Stimulated activated CD8-positive, alpha-beta memory T cell treated with anti-CD3 and anti-CD28 coated beads, Interleukin-7, amount 100 ng/mL, for 1 hour (primary cell): ENCODE data around the gene NUDT4B.
"Not testable (repeated sequence)": the region's sequence is repeated elsewhere in the genome, so short reads cannot be mapped to it uniquely, and the experiment has no call there.

Experiments
- DNase-seq, 2 donors: peaks; one replicate each; pipeline ENCODE4 v3.0.0-alpha.2; 2020; ENCODE audit warnings: low read depth in 2 of 2

The NUDT4B gene

DNA sequence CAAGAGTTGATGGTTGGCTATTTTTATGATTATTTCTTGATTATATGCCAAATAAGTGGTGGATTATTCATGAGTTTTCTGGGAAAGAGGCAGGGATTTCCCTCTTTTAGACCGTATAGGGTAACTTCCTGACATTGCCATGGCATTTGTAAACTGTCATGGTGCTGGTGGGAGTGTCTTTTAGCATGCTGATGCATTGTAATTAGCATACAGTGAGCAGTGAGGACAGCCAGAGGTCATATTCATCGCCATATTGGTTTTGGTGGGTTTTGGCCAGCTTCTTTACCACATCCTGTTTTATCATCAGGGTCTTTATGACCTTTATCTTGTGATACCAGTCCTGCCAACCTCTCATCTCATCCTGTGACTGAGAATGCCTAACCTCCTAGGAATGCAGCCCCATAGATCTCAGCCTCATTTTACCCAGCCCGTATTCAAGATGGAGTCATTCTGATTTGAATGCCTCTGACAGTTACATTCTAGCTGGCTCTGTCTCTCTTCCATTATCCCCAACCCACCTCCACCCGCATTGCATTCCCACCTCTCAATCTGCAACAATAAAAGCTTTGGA, 45.3 kb downstream of the NUDT4B start:
- DNase-seq = not testable (repeated sequence)
